Activated T-helper 2 cell treated with anti-CD3 and anti-CD28 coated beads, Interferon-gamma antibody, Interleukin-2, Interleukin-4, amounts not matched to agents 10 μg/mL and 5 μg/mL and 100 μg/mL, durations not matched to agents 14 hours and 24 hours and 36 hours (primary cell): ENCODE measurements around the gene UBTF. TPM values are rescaled to one million over a fixed set of nuclear protein-coding genes. Genes with fewer than 3 reads are reported as not detected.

Source experiments
- DNase-seq: peaks from one replicate; pipeline ENCODE4 v3.0.0; 2021; ENCODE audit warnings: low spot score
- H3K27ac Mint-ChIP-seq: one replicate; pipeline ENCODE4 v1.8.0; 2021; ENCODE audit warnings: mixed read lengths
- H3K27me3 Mint-ChIP-seq: one replicate; pipeline ENCODE4 v1.8.0; 2021; ENCODE audit warnings: low read depth, mixed read lengths
- H3K36me3 Mint-ChIP-seq: one replicate; pipeline ENCODE4 v1.8.0; 2021; ENCODE audit warnings: low read depth, mixed read lengths
- H3K4me1 Mint-ChIP-seq: one replicate; pipeline ENCODE4 v1.8.0; 2021; ENCODE audit warnings: low read depth, mixed read lengths
- H3K4me3 Mint-ChIP-seq: one replicate; pipeline ENCODE4 v1.8.0; 2021; ENCODE audit warnings: low read depth, mild to moderate bottlenecking, moderate library complexity, mixed read lengths
- H3K9me3 Mint-ChIP-seq: one replicate; pipeline ENCODE4 v1.8.0; 2021; ENCODE audit warnings: mixed read lengths
- intact Hi-C: fragments of 100-400 bp; cut with micrococcal nuclease; formaldehyde crosslinking; loops from one replicate; pipeline ENCODE4 v1.15.1; 2023
- total RNA-seq: library from RNA; stranded (reverse); gene quantifications from 2 replicates; pipeline ENCODE4 v1.2.3, GENCODE V29; 2022

UBTF gene
- total RNA-seq, 1 donor from 2014 or later, result 181 TPM

- H3K27ac Mint-ChIP-seq, result no peak overlapping the region
- DNase-seq, result no peak
- no peaks in the 10 kb centered on the region for H3K27me3 Mint-ChIP-seq
- intact Hi-C loops, result no loop called here
- no peak overlapping the region for H3K4me3 Mint-ChIP-seq
- peaks cover 27% of the 10 kb centered on the region for H3K36me3 Mint-ChIP-seq
- peaks cover 5% of the 10 kb centered on the region for H3K4me1 Mint-ChIP-seq
- H3K9me3 Mint-ChIP-seq, result no peaks in the 10 kb centered on the region
Measured at GRCh38 chr17:44177640-44178039, 41.8 kb downstream of the UBTF start.

DNA sequence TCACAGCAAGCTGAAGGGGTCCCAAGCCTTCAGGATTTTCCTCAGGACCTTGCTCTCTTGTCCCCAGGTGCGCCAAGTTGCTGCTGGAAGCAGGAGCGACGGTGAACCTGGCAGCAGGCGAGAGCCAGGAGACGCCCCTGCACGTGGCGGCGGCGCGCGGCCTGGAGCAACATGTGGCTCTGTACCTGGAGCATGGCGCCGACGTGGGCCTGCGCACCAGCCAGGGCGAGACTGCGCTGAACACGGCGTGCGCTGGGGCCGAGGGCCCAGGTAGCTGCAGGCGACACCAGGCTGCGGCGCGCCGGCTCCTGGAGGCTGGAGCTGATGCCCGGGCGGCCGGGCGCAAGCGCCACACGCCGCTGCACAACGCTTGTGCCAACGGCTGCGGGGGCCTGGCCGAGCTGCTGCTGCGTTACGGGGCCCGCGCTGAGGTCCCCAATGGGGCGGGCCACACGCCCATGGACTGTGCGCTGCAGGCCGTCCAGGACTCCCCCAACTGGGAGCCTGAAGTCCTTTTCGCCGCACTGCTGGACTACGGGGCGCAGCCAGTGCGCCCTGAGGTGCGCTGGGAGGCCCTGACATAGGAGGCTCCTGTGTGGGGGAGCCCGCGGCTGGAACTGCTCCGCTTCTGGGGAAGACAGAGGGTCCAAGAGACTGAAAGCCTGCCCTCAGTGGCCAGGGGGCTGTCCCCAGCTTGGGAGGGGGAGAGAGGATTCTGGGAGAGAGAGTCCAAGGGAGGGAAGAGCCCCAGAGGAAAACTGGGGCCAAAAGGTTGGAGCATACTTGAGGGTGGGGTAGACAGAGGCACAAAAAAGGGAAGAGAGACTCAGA lies 42.6 kb downstream of the UBTF start:
- intact Hi-C loops, result no loop called here
- no peaks in the 10 kb centered on the region for H3K27me3 Mint-ChIP-seq
- H3K36me3 Mint-ChIP-seq, result peaks cover 24% of the 10 kb centered on the region
- no peak for DNase-seq
- H3K27ac Mint-ChIP-seq, result no peak overlapping the region
- H3K4me1 Mint-ChIP-seq, result peaks cover 2% of the 10 kb centered on the region
- no peaks in the 10 kb centered on the region for H3K9me3 Mint-ChIP-seq
- no peak overlapping the region for H3K4me3 Mint-ChIP-seq

- H3K4me3 Mint-ChIP-seq, result no peak overlapping the region
- H3K9me3 Mint-ChIP-seq, result no peaks in the 10 kb centered on the region
- H3K4me1 Mint-ChIP-seq, result no peaks in the 10 kb centered on the region
- no peak for DNase-seq
- peaks cover 22% of the 10 kb centered on the region for H3K36me3 Mint-ChIP-seq
- H3K27me3 Mint-ChIP-seq, result no peaks in the 10 kb centered on the region
- no peak overlapping the region for H3K27ac Mint-ChIP-seq
- intact Hi-C loops, result no loop called here
Measured at GRCh38 chr17:44176257-44176656, 43.2 kb downstream of the UBTF start.

- H3K36me3 Mint-ChIP-seq, result peaks cover 22% of the 10 kb centered on the region
- no peak for DNase-seq
- H3K27ac Mint-ChIP-seq, result no peak overlapping the region
- H3K27me3 Mint-ChIP-seq, result no peaks in the 10 kb centered on the region
- no peak overlapping the region for H3K4me3 Mint-ChIP-seq
- intact Hi-C loops, result no loop called here
- H3K9me3 Mint-ChIP-seq, result no peaks in the 10 kb centered on the region
- no peaks in the 10 kb centered on the region for H3K4me1 Mint-ChIP-seq
Measured at GRCh38 chr17:44174427-44174826, 45.0 kb downstream of the UBTF start.

DNA sequence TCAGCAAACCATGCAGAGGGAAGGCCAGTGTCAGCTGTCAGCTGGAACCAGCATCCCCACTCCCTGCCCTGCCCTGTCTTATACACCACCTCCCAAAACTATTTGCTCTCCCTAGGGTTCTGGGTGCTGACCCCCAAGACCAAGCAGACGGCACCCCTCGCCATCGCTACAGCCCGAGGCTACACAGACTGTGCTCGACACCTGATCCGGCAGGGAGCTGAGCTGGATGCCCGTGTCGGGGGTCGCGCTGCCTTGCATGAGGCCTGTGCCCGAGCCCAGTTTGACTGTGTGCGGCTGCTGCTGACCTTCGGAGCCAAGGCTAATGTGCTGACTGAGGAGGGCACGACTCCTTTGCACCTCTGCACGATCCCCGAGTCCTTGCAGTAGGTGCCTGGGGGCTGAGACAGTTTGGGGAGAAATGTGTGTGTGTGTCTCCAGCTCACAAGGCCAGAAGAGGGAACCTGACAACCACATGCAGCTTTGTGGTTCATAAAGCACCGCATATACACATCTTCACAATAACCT lies 47.5 kb downstream of the UBTF start:
- peaks cover 15% of the 10 kb centered on the region for H3K36me3 Mint-ChIP-seq

GRCh38 chr17:44170499-44171201 lies 48.8 kb downstream of the UBTF start, which contains the start of gene ASB16:
Gene ASB16 (plus strand): TSS chr17:44170704. CDS start chr17:44170790, 86 bp downstream.
- H3K9me3 Mint-ChIP-seq, result no peaks in the 10 kb centered on the region
- intact Hi-C loops, result no loop called here
- peaks cover 9% of the 10 kb centered on the region for H3K4me1 Mint-ChIP-seq
- H3K4me3 Mint-ChIP-seq, result no peak within 1 kb of the TSS
- H3K36me3 Mint-ChIP-seq, result peaks cover 8% of the 10 kb centered on the region
- H3K27ac Mint-ChIP-seq, result no peak within 1 kb of the TSS
- H3K27me3 Mint-ChIP-seq, result no peaks in the 10 kb centered on the region
- DNase-seq, result no peak

More for the DNA sequence above, 47.5 kb downstream of the UBTF start:
- Mint-ChIP-seq H3K27ac (no peak overlapping the region), H3K4me3 (no peak overlapping the region), H3K4me1 (peaks cover 9% of the 10 kb centered on the region), H3K9me3 (no peaks in the 10 kb centered on the region), H3K27me3 (no peaks in the 10 kb centered on the region)
- DNase-seq, result no peak
- intact Hi-C loops, result no loop called here

DNA sequence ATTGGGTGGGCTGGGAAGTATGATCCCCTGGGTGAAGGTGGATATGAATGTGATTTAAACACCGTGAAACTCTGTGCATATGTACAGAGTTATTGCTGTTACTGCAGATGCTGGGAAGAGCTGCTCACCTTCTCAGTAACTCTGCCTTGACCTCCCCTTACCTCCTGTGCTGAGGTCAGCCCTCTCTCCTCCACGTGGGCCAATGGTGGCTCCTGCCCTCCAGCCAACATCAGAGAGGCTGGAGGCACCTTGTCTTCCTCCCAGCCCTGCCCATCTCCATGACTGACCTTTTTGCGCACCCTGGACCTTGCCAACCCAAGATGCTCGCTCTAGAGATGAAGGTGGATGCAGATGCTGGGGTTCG lies 49.4 kb downstream of the UBTF start:
- H3K27me3 Mint-ChIP-seq, result no peaks in the 10 kb centered on the region
- H3K36me3 Mint-ChIP-seq, result peaks cover 7% of the 10 kb centered on the region
- no peak for DNase-seq
- no peak overlapping the region for H3K4me3 Mint-ChIP-seq
- H3K4me1 Mint-ChIP-seq, result peaks cover 9% of the 10 kb centered on the region
- no peak overlapping the region for H3K27ac Mint-ChIP-seq
- no peaks in the 10 kb centered on the region for H3K9me3 Mint-ChIP-seq
- intact Hi-C loops, result no loop called here

DNA sequence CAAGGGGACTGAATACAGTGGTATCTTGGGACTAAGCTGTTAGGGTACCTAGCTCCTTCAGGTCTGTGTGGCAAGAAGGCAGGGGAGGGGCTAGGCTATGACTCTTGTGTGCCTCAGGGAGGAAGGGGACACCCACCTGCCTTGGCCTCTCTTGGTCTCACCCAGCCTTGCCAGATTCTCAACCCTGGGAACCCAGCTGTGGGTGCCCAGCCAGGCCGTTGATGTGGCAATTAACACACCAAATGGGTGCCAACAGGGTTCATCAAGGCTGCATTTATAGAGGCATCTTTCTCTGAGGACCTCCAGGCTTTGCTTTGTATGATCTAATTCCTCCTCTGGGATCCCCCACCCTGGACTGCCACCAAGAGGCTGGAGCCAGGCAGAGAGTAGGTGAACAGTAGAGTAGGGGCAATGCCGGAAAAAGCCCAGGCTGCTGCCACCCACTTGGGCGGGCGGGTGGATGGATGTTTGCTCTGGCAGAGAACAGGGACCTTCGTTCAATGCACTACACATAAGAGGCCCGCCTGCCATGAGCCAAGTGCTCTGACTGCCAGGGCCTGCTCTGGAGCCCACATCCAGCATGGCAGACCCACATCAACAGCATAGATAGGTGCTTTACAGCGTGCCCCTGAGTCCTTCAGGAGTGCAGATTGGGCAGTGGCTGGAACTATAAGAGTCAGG lies 52.2 kb downstream of the UBTF start:
- no peaks in the 10 kb centered on the region for H3K27me3 Mint-ChIP-seq
- H3K36me3 Mint-ChIP-seq, result peaks cover 11% of the 10 kb centered on the region
- H3K27ac Mint-ChIP-seq, result no peak overlapping the region
- no peaks in the 10 kb centered on the region for H3K9me3 Mint-ChIP-seq
- no peak for DNase-seq
- intact Hi-C loops, result no loop called here
- peaks cover 9% of the 10 kb centered on the region for H3K4me1 Mint-ChIP-seq
- H3K4me3 Mint-ChIP-seq, result no peak overlapping the region

- H3K4me1 Mint-ChIP-seq, result peaks cover 9% of the 10 kb centered on the region
- H3K4me3 Mint-ChIP-seq, result no peak overlapping the region
- H3K36me3 Mint-ChIP-seq, result peaks cover 13% of the 10 kb centered on the region
- H3K27ac Mint-ChIP-seq, result no peak overlapping the region
- DNase-seq, result no peak
- no peaks in the 10 kb centered on the region for H3K27me3 Mint-ChIP-seq
- H3K9me3 Mint-ChIP-seq, result no peaks in the 10 kb centered on the region
- intact Hi-C loops, result no loop called here
Measured at GRCh38 chr17:44164476-44164875, 55.0 kb downstream of the UBTF start.

- H3K4me3 Mint-ChIP-seq, result no peak overlapping the region
- no peak for DNase-seq
- H3K4me1 Mint-ChIP-seq, result peaks cover 3% of the 10 kb centered on the region
- no peak overlapping the region for H3K27ac Mint-ChIP-seq
- no peaks in the 10 kb centered on the region for H3K9me3 Mint-ChIP-seq
- intact Hi-C loops, result no loop called here
- no peaks in the 10 kb centered on the region for H3K27me3 Mint-ChIP-seq
- peaks cover 34% of the 10 kb centered on the region for H3K36me3 Mint-ChIP-seq
Measured at GRCh38 chr17:44159519-44160210, 59.8 kb downstream of the UBTF start.

- peaks cover 7% of the 10 kb centered on the region for H3K4me1 Mint-ChIP-seq
- no peaks in the 10 kb centered on the region for H3K9me3 Mint-ChIP-seq
- DNase-seq, result no peak
- intact Hi-C loops, result no loop called here
- no peak overlapping the region for H3K4me3 Mint-ChIP-seq
- H3K27me3 Mint-ChIP-seq, result no peaks in the 10 kb centered on the region
- no peak overlapping the region for H3K27ac Mint-ChIP-seq
- H3K36me3 Mint-ChIP-seq, result peaks cover 44% of the 10 kb centered on the region
Measured at GRCh38 chr17:44155488-44155887, 64.0 kb downstream of the UBTF start.
